HT1080 (cell line): ENCODE measurements around the gene PPP6C. TPM values are rescaled to one million over a fixed set of nuclear protein-coding genes. Genes with fewer than 3 reads are reported as not detected.
"Not testable (repeated sequence)": the region's sequence is repeated elsewhere in the genome, so short reads cannot be mapped to it uniquely, and the experiment has no call there.

Source experiments
- DNase-seq: peaks from one replicate; pipeline ENCODE4 v3.0.0-alpha.2; 2015; ENCODE audit warnings: low read depth
- total RNA-seq: library from RNA; depleted of rRNA; stranded (reverse); fragments of >200 nt; shearing (Covaris generic); gene quantifications from 2 replicates; pipeline ENCODE4 v1.2.3, GENCODE V29; 2014

Gene PPP6C
- total RNA-seq, 1 experiment from 2014 or later, result 32.2 TPM

GRCh38 chr9:125183054-125183453 lies 6.5 kb downstream of the PPP6C start:
- DNase-seq, result no peak

- DNase-seq, result not testable (repeated sequence)
These were observed 7.8 kb downstream of the PPP6C start for GRCh38 chr9:125181756-125182155.

GRCh38 chr9:125180876-125181275 lies 8.7 kb downstream of the PPP6C start:
- no peak for DNase-seq

GRCh38 chr9:125179776-125180175 lies 9.8 kb downstream of the PPP6C start:
- not testable (repeated sequence) for DNase-seq

GRCh38 chr9:125177888-125178287 lies 11.7 kb downstream of the PPP6C start:
- no peak for DNase-seq

GRCh38 chr9:125176636-125177035 lies 13.0 kb downstream of the PPP6C start:
- no peak for DNase-seq

GRCh38 chr9:125172031-125172755 lies 17.4 kb downstream of the PPP6C start:
- no peak for DNase-seq

GRCh38 chr9:125169895-125170294 lies 19.7 kb downstream of the PPP6C start:
- no peak for DNase-seq

GRCh38 chr9:125166762-125167161 lies 22.8 kb downstream of the PPP6C start:
- no peak for DNase-seq

- DNase-seq, result peak; percentile 18
These were observed 26.7 kb downstream of the PPP6C start for GRCh38 chr9:125162891-125163290.

- DNase-seq, result no peak
These were observed 28.2 kb downstream of the PPP6C start for GRCh38 chr9:125161284-125161918.

- no peak for DNase-seq
These were observed 28.9 kb downstream of the PPP6C start for GRCh38 chr9:125160750-125161149.

- no peak for DNase-seq
These were observed 33.1 kb downstream of the PPP6C start for GRCh38 chr9:125156551-125156950.

- DNase-seq, result no peak
These were observed 35.8 kb downstream of the PPP6C start for GRCh38 chr9:125153712-125154367.

- no peak for DNase-seq
These were observed 37.9 kb downstream of the PPP6C start for GRCh38 chr9:125151730-125152129.

GRCh38 chr9:125150349-125151245 lies 39.0 kb downstream of the PPP6C start:
- no peak for DNase-seq

GRCh38 chr9:125147401-125147951 lies 42.1 kb downstream of the PPP6C start:
- no peak for DNase-seq

- DNase-seq, result no peak
These were observed 43.4 kb downstream of the PPP6C start for GRCh38 chr9:125146247-125146646.

- no peak for DNase-seq
These were observed 44.2 kb downstream of the PPP6C start for GRCh38 chr9:125145425-125145824.

GRCh38 chr9:125143377-125144090 lies 46.1 kb downstream of the PPP6C start, which contains the start of gene SCAI:
TSS of gene SCAI (minus strand) at chr9:125143528. CDS start at chr9:125143437, 91 bp downstream.
- DNase-seq, result peak; percentile 98
